Endothelial cell (in vitro differentiated cells): ENCODE results near the gene SUFU. TPM values are rescaled to one million over a fixed set of nuclear protein-coding genes. Genes with fewer than 3 reads are reported as not detected.

ENCODE experiments used
- DNase-seq: peaks from one replicate; pipeline ENCODE4 v3.0.0; 2021; ENCODE audit warnings: low spot score
- H3K27ac Mint-ChIP-seq: one replicate; pipeline ENCODE4 v1.8.0; 2021; ENCODE audit warnings: mixed read lengths, inconsistent platforms; ENCODE audit not compliant: unreplicated experiment
- H3K27me3 Mint-ChIP-seq: one replicate; pipeline ENCODE4 v1.8.0; 2021; ENCODE audit warnings: mild to moderate bottlenecking, moderate library complexity, mixed read lengths, inconsistent platforms; ENCODE audit not compliant: unreplicated experiment
- H3K36me3 Mint-ChIP-seq: one replicate; pipeline ENCODE4 v1.8.0; 2021; ENCODE audit warnings: mild to moderate bottlenecking, low read depth, mixed read lengths, inconsistent platforms; ENCODE audit not compliant: unreplicated experiment
- H3K4me1 Mint-ChIP-seq: one replicate; pipeline ENCODE4 v1.8.0; 2021; ENCODE audit warnings: mild to moderate bottlenecking, mixed read lengths, inconsistent platforms; ENCODE audit not compliant: unreplicated experiment
- H3K4me3 Mint-ChIP-seq: one replicate; pipeline ENCODE4 v1.8.0; 2021; ENCODE audit warnings: mild to moderate bottlenecking, mixed read lengths, inconsistent platforms; ENCODE audit not compliant: unreplicated experiment
- H3K9me3 Mint-ChIP-seq: one replicate; pipeline ENCODE4 v1.8.0; 2021; ENCODE audit warnings: mixed read lengths, inconsistent platforms; ENCODE audit not compliant: unreplicated experiment
- total RNA-seq: library from RNA; stranded (reverse); fragmentation: NEBNext Ultra II Directional; extraction: Animal tissue kit (Norgen Biotek cat#: 25700); gene quantifications from one replicate; pipeline ENCODE4 v1.2.1, GENCODE V29; 2021; ENCODE audit not compliant: unreplicated experiment
- TF ChIP-seq, protein P1 (sequence below): fragments of 200-600 bp; sonication (generic); IDR thresholded peaks from one replicate; pipeline ENCODE4 v1.5.0; 2021; ENCODE audit warnings: antibody characterized with exemption; ENCODE audit not compliant: unreplicated experiment

SUFU gene
- total RNA-seq, 1 donor from 2014 or later, result 44.4 TPM

DNA sequence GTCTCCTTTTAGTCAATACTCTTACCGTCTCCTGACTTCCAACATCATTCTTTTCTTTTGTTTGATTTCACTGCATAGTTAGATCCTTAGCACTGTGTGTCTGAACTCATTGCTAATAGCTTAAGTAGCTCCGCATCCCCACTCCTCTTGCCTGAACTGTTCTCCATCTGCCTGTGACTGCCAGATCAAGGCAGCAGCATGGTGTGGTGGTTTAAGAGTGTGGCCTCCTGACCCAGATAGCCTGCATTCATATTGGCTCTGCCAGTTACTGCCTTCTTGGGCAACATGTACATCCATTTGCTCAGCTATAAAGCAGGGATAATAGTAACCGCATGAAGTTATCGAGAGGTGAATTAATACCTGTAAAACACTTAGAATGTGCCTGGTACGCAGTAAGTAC is 50.8 kb downstream of the SUFU start:
- DNase-seq, result no peak
- Mint-ChIP-seq H3K4me1 (peaks cover 10% of the 10 kb centered on the region), H3K9me3 (no peaks in the 10 kb centered on the region), H3K4me3 (peak overlapping the region; percentile 56), H3K36me3 (peaks cover 25% of the 10 kb centered on the region), H3K27ac (no peak overlapping the region), H3K27me3 (peaks cover 3% of the 10 kb centered on the region)
- TF ChIP-seq, protein P1, sequence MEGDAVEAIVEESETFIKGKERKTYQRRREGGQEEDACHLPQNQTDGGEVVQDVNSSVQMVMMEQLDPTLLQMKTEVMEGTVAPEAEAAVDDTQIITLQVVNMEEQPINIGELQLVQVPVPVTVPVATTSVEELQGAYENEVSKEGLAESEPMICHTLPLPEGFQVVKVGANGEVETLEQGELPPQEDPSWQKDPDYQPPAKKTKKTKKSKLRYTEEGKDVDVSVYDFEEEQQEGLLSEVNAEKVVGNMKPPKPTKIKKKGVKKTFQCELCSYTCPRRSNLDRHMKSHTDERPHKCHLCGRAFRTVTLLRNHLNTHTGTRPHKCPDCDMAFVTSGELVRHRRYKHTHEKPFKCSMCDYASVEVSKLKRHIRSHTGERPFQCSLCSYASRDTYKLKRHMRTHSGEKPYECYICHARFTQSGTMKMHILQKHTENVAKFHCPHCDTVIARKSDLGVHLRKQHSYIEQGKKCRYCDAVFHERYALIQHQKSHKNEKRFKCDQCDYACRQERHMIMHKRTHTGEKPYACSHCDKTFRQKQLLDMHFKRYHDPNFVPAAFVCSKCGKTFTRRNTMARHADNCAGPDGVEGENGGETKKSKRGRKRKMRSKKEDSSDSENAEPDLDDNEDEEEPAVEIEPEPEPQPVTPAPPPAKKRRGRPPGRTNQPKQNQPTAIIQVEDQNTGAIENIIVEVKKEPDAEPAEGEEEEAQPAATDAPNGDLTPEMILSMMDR, result no peak

DNA sequence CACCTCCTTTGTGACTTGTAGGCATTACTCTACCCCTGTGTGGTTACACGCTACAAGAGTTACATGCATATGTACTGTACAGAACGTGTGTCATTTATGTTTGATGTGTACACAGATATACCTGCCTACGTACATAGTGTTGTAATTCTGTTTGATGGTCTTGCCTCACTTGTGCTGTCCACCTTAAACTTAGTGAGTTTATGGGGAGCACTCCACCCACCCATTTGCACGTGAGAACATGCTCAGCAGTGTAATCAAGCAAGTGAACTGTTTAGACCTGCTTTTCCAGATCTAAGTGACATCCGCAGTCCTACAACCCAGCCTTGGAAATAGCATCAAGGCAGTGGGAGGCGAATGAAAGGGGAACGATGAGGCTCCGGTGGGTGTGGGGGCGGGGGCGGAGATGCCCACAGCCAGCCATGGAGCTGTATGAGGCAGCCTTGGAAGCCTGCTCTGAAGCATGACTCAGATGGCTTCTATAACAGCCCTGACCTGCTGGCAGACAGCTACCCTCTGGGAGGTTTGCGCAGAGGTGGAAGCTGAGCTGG is 52.1 kb downstream of the SUFU start:
- Mint-ChIP-seq H3K4me3 (no peak overlapping the region), H3K9me3 (no peaks in the 10 kb centered on the region), H3K27me3 (peaks cover 3% of the 10 kb centered on the region), H3K36me3 (peaks cover 26% of the 10 kb centered on the region), H3K27ac (no peak overlapping the region), H3K4me1 (peaks cover 10% of the 10 kb centered on the region)
- DNase-seq, result no peak
- TF ChIP-seq, protein P1, result no peak

DNA sequence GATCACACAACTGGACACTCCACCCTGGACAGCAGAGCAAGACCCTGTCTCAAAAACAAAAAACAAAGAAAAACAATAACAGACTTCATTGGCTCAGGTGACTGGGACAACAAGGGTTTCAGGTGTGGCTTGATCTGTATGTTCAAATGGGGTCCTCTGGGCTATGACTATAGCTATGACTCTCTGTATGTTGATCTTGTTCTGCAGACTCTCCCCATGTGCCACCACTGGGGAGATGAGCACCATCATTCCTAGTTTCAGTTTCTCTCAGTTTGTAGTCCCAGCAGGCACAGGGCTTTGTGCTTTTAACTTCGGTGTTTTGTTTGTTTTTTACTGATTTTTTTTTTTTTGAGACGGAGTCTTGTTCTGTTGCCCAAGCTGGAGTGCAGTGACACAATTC is 53.8 kb downstream of the SUFU start:
- H3K27ac Mint-ChIP-seq, result no peak overlapping the region
- H3K36me3 Mint-ChIP-seq, result peaks cover 16% of the 10 kb centered on the region
- no peaks in the 10 kb centered on the region for H3K9me3 Mint-ChIP-seq
- H3K4me1 Mint-ChIP-seq, result peaks cover 10% of the 10 kb centered on the region
- TF ChIP-seq, protein P1, result no peak
- DNase-seq, result no peak
- H3K4me3 Mint-ChIP-seq, result no peak overlapping the region
- H3K27me3 Mint-ChIP-seq, result peaks cover 3% of the 10 kb centered on the region

DNA sequence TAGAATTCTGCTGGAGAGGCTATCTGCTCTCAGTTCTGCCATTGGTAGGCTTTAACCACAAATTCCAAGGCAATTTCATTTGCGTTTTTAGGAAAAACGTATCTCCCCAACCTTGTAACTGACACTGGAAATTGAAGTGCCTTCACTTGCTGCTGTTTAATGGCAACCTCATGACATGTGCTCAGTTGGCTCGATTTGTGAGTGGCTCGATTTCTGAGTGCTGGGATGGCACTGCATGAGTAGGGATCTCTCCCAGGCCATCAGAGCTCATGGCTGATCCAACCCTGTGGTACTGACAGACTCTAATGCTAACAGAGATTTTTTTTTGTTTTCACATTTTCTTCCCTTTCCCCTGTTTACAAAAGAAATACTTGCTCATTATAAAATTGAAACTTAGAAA is 56.0 kb downstream of the SUFU start:
- Mint-ChIP-seq H3K4me1 (peaks cover 10% of the 10 kb centered on the region), H3K36me3 (peaks cover 26% of the 10 kb centered on the region), H3K27ac (no peak overlapping the region), H3K9me3 (no peaks in the 10 kb centered on the region), H3K4me3 (peak overlapping the region; percentile 63), H3K27me3 (peaks cover 4% of the 10 kb centered on the region)
- DNase-seq, result no peak
- TF ChIP-seq, protein P1, result no peak

DNA sequence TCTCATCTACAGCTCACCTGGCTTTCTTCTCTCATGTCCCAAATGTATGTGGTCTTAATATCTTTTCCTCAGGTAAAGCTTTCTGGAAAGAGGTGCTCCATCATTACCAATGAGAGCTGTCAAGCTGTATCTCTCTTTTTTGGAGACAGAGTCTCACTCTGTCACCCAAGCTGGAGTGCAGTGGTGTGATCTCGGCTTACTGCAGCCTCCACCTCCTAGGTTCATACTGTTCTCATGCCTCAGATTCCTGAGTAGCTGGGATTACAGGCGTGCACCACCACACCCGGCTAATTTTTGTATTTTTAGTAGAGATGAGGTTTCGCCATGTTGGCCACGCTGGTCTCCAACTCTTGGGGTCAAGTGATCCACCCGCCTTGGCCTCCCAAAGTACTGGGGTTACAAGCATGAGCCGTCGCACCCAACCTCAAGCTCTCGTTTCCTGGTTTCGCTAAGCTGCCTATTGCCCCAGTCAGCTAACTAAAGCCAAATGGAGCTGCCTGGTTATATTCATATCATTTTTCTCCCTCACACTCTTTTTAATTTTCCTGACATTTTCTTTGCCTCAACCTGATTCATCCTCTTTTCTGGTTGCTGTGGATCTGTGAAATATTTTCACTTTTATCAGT is 60.5 kb downstream of the SUFU start:
- Mint-ChIP-seq H3K4me1 (peaks cover 3% of the 10 kb centered on the region), H3K27me3 (peaks cover 3% of the 10 kb centered on the region), H3K27ac (no peak overlapping the region), H3K9me3 (no peaks in the 10 kb centered on the region), H3K36me3 (peaks cover 22% of the 10 kb centered on the region), H3K4me3 (peak overlapping the region; percentile 7)
- no peak for DNase-seq
- TF ChIP-seq, protein P1, result no peak
